Neutrophil (primary cell): ENCODE measurements around the gene PTPRCAP.

Experiments
- H3K27ac ChIP-seq: fragments of 200-600 bp; sonication (generic); 2 replicates; pipeline ENCODE4 v1.5.1; 2016; ENCODE audit warnings: mild to moderate bottlenecking, moderate library complexity
- H3K27me3 ChIP-seq: fragments of 200-600 bp; sonication (generic); 2 replicates; pipeline ENCODE4 v1.6.0; 2016; ENCODE audit warnings: mild to moderate bottlenecking
- H3K36me3 ChIP-seq: fragments of 200-600 bp; sonication (generic); 2 replicates; pipeline ENCODE4 v1.5.1; 2017
- H3K4me1 ChIP-seq, 2 experiments: fragments of 200-600 bp in 1 of 2; sonication (generic) in 1 of 2; 1 replicate in 1 of 2; 2 replicates in 1 of 2; pipeline versions ENCODE4 v1.5.1 to v1.6.1; 2013 to 2016; ENCODE audit warnings: low read depth in 1 of 2, low read length in 1 of 2, mild to moderate bottlenecking in 1 of 2, moderate library complexity in 1 of 2; ENCODE audit not compliant: control insufficient read depth in 1 of 2, insufficient read depth in 1 of 2
- H3K4me3 ChIP-seq, 2 experiments: fragments of 200-600 bp in 1 of 2; sonication (generic) in 1 of 2; 1 replicate in 1 of 2; 2 replicates in 1 of 2; pipeline ENCODE4 v1.5.1; 2013 to 2016; ENCODE audit warnings: low read depth in 1 of 2, low read length in 1 of 2, mild to moderate bottlenecking in 1 of 2, moderate library complexity in 1 of 2
- H3K9me3 ChIP-seq: fragments of 200-600 bp; sonication (generic); 2 replicates; pipeline ENCODE4 v1.5.1; 2016
- TF ChIP-seq, protein P1 (sequence below): fragments of 200-600 bp; sonication (generic); IDR thresholded peaks from 2 replicates; pipeline ENCODE4 v1.5.1; 2016; ENCODE audit warnings: antibody characterized with exemption

Gene PTPRCAP

DNA sequence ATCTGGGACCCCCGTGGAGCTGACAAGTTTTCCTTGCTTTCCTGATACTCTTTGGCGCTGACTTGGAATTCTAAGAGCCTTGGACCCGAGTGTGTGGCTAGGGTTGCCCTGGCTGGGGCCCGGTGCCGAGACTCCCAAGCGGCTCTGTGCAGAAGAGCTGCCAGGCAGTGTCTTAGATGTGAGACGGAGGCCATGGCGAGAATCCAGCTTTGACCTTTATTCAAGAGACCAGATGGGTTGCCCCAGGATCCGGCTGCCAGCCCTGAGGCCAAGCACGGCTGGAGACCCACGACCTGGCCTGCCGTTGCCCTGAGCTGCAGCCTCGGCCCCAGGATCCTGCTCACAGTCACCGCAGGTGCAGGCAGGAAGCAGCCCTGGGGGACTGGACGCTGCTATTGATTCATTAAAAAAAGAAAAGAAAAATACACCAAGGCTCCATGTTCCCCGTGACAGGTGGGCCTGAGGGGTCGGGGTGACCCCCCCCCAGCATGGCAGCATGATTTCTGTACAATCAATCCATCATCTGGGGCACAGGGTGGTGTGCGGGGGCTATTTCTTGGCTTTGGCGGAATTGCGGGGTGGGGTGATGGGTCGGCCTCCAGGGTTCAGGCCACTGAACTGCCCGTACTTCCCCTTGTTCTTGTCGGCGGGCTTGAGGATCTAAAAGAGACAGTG is 39.4 kb downstream of the PTPRCAP start:
- peak overlapping the region; percentile 54 for H3K27ac ChIP-seq
- TF ChIP-seq, protein P1, sequence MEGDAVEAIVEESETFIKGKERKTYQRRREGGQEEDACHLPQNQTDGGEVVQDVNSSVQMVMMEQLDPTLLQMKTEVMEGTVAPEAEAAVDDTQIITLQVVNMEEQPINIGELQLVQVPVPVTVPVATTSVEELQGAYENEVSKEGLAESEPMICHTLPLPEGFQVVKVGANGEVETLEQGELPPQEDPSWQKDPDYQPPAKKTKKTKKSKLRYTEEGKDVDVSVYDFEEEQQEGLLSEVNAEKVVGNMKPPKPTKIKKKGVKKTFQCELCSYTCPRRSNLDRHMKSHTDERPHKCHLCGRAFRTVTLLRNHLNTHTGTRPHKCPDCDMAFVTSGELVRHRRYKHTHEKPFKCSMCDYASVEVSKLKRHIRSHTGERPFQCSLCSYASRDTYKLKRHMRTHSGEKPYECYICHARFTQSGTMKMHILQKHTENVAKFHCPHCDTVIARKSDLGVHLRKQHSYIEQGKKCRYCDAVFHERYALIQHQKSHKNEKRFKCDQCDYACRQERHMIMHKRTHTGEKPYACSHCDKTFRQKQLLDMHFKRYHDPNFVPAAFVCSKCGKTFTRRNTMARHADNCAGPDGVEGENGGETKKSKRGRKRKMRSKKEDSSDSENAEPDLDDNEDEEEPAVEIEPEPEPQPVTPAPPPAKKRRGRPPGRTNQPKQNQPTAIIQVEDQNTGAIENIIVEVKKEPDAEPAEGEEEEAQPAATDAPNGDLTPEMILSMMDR, result no peak
- peaks cover 60% of the 10 kb centered on the region for H3K36me3 ChIP-seq
- H3K4me1 ChIP-seq, result peaks cover 51% of the 10 kb centered on the region in 2 experiments
- no peaks in the 10 kb centered on the region for H3K27me3 ChIP-seq
- H3K9me3 ChIP-seq, result no peaks in the 10 kb centered on the region
- no peak overlapping the region for H3K4me3 ChIP-seq

DNA sequence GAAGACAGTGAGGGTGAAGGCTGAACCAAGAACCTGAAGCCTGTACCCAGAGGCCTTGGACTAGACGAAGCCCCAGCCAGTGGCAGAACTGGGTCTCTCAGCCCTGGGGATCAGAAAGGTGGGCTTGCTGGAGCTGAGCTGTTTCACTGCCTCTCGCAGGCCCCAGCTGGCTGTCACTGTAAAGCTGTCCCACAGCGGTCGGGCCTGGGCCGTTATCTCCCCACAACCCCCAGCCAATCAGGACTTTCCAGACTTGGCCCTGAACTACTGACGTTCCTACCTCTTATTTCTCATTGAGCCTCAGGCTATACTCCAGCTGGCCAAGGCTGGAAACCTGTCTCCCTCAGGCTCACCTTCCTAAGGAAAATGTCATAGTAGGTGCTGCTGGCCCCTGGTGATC is 39.9 kb downstream of the PTPRCAP start:
- peaks cover 60% of the 10 kb centered on the region for H3K36me3 ChIP-seq
- TF ChIP-seq, protein P1, result no peak
- peak overlapping the region; percentile 54 for H3K27ac ChIP-seq

DNA sequence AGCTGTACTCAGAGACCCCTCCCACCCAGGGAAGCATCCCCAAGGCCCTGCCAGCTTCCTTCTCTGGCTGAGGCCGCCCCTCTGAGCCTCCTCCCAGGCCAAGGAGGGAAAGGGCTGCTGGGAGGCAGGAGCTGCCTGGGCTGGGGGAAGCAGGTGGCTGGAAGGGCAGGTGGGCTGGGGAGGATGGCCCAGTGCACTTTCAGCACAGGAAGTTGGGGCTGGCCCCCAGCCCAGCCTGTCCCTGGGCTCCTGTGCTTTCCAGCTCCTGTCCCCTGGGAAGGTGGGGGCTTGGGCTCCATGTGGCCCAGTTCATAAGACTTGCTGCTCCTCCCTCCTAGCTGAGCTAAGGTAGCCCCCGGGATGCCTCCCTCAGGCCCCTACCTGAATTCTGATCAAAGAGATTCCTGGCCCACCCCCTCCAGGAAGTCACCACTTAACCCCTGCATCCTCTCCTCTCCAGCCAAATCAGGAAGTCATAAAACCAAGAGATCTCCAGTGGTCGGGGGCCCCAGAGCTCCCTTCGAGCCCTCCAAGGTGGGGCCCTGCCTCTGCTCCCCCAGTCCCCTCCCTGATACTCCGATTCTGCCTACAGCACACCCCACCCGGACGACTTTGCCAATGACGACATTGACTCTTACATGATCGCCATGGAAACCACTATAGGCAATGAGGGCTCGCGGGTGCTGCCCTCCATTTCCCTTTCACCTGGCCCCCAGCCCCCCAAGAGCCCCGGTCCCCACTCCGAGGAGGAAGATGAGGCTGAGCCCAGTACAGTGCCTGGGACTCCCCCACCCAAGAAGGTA is 40.7 kb downstream of the PTPRCAP start:
- H3K4me1 ChIP-seq, result peaks cover 48 to 49% of the 10 kb centered on the region in 2 experiments
- no peaks in the 10 kb centered on the region for H3K9me3 ChIP-seq
- peak overlapping the region; percentile 54 for H3K27ac ChIP-seq
- H3K36me3 ChIP-seq, result peaks cover 60% of the 10 kb centered on the region
- no peak overlapping the region for H3K4me3 ChIP-seq
- no peaks in the 10 kb centered on the region for H3K27me3 ChIP-seq
- TF ChIP-seq, protein P1, result no peak

More for the DNA sequence above, 39.9 kb downstream of the PTPRCAP start:
- Histone ChIP-seq H3K4me3 (no peak overlapping the region), H3K9me3 (no peaks in the 10 kb centered on the region), H3K4me1 (peaks cover 49% of the 10 kb centered on the region in 2 experiments), H3K27me3 (no peaks in the 10 kb centered on the region)

DNA sequence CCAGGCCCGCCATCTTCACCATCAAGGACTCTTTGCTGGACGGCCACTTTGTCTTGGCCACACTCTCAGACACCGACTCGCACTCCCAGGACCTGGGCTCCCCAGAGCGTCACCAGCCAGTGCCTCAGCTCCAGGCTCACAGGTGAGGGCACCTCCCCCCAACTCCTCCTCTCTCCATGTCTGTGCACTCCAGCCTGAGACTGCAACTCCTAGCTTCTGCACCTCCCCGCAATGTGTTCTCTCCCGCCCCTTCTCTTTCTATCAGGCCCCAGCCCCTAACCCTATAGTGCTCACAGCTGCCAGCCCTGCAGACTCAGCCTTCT is 41.3 kb downstream of the PTPRCAP start:
- H3K4me3 ChIP-seq, result no peak overlapping the region
- H3K9me3 ChIP-seq, result no peaks in the 10 kb centered on the region
- H3K27ac ChIP-seq, result peak overlapping the region; percentile 54
- no peaks in the 10 kb centered on the region for H3K27me3 ChIP-seq
- H3K36me3 ChIP-seq, result peaks cover 60% of the 10 kb centered on the region
- TF ChIP-seq, protein P1, result no peak
- peaks cover 51 to 53% of the 10 kb centered on the region in 2 experiments for H3K4me1 ChIP-seq

DNA sequence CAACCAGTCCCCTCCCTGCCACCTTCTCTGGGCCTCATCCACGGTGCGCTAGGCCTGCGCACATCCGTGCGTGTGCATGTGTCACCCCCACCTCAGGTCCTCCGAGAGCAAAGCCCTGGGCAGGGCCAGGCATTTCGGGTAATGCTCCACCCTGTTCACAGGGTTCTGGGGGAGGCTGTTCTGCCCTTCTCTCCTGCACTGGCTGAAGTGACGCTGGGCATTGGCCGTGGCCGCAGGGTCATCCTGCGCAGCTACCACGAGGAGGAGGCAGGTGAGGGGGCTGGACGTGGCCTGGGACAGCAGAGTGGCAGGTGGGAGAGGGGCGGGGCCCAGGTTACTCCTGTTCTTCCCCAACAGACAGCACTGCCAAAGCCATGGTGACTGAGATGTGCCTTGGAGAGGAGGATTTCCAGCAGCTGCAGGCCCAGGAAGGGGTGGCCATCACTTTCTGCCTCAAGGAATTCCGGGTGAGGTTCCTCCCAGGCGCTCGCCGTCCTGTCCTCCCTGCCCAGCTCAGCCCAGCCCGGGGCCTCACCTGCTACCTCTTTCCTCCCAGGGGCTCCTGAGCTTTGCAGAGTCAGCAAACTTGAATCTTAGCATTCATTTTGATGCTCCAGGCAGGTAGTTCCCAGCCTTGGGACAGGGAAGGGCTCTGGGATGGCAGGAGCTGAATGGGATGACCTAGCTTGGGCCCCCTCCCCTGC is 41.8 kb downstream of the PTPRCAP start:
- no peaks in the 10 kb centered on the region for H3K9me3 ChIP-seq
- TF ChIP-seq, protein P1, result no peak
- H3K27me3 ChIP-seq, result no peaks in the 10 kb centered on the region
- H3K4me1 ChIP-seq, result peaks cover 52 to 56% of the 10 kb centered on the region in 2 experiments
- H3K36me3 ChIP-seq, result peaks cover 60% of the 10 kb centered on the region
- no peak overlapping the region for H3K4me3 ChIP-seq
- no peak overlapping the region for H3K27ac ChIP-seq
